ENCODE measurements around the gene MFGE8.

DNA sequence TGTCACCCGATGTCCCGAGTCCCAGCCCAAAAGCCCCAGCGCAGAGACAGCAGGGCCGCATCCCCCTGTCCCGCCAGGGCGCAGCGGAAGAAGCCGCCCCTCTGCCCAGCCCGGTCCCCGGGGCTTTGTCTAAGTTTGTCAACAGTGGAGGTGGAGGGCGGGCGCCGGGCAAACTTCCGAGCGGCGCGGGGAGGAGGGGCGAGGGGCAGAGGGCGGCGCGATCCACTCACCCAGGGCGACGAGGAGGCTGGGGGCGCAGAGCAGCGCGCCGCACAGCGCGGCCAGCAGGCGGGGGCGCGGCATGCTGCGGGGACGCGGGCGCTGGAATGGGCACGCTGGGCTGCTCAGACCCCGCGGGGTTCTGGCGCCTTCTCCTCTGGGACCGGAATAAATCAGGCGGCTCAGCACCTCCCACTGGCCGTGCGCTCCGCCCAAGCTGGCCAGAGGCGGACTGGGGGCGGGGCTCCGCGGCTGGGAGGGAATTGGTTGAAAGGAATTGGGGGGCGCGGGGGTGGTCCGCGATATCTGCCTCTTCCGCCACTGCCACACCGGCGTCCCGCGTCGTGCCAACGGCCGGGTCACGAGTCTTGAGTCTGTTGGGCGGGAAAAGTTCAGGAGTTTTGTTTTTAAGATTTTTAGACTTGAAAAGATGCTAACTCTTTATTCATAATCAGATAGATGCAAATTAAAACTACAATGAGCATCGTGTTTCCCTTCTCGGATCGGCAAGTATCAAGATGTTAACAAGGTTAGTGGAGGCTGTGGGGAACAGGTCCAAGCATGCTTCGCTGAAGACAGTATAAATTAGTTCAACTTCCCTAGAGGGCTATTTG, at the start of gene MFGE8:
- TF ChIP-seq POLR2A (IDR thresholded peaks at IDR 0.05) (peak; percentile 53), POLR2AphosphoS5 (IDR thresholded peaks at IDR 0.05) (peak; percentile 24 to 79 (median 74))
- TF ChIP-seq, protein P1, sequence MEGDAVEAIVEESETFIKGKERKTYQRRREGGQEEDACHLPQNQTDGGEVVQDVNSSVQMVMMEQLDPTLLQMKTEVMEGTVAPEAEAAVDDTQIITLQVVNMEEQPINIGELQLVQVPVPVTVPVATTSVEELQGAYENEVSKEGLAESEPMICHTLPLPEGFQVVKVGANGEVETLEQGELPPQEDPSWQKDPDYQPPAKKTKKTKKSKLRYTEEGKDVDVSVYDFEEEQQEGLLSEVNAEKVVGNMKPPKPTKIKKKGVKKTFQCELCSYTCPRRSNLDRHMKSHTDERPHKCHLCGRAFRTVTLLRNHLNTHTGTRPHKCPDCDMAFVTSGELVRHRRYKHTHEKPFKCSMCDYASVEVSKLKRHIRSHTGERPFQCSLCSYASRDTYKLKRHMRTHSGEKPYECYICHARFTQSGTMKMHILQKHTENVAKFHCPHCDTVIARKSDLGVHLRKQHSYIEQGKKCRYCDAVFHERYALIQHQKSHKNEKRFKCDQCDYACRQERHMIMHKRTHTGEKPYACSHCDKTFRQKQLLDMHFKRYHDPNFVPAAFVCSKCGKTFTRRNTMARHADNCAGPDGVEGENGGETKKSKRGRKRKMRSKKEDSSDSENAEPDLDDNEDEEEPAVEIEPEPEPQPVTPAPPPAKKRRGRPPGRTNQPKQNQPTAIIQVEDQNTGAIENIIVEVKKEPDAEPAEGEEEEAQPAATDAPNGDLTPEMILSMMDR (IDR thresholded peaks at IDR 0.05): peak in 1 of 5 experiments; percentile 2

All from transverse colon (tissue), 4 donors.